Stomach (tissue), 9 donors: Measurements from ENCODE around the gene PDLIM4. TPM values are rescaled to one million over a fixed set of nuclear protein-coding genes. Genes with fewer than 3 reads are reported as not detected.

Source experiments
- DNase-seq, 2 donors: peaks; one replicate each; pipeline versions ENCODE4 v3.0.0 to v3.0.0-alpha.2; 2013 to 2019
- H3K27ac ChIP-seq, 5 donors: fragments of 200-600 bp in 4 of 5; sonication (generic) in 4 of 5; one replicate each; pipeline ENCODE4 v1.5.1; 2013 to 2019; ENCODE audit warnings: mild to moderate bottlenecking in 1 of 5, moderate library complexity in 1 of 5
- H3K27me3 ChIP-seq, 3 donors: fragments of 200-600 bp; sonication (generic); one replicate each; pipeline ENCODE4 v1.5.1; 2017 to 2019; ENCODE audit warnings: mixed run types in 1 of 3
- H3K36me3 ChIP-seq, 4 donors: fragments of 200-600 bp; sonication (generic); 1 replicate in 3 of 4; 2 replicates in 1 of 4; pipeline ENCODE4 v1.5.1; 2016 to 2019
- H3K4me1 ChIP-seq, 4 donors: fragments of 200-600 bp; sonication (generic); one replicate each; pipeline ENCODE4 v1.5.1; 2016 to 2019
- H3K4me3 ChIP-seq, 4 donors: fragments of 200-600 bp; sonication (generic) in 3 of 4; one replicate each; pipeline ENCODE4 v1.5.1; 2016 to 2019; ENCODE audit warnings: mild to moderate bottlenecking in 1 of 4
- H3K9me3 ChIP-seq, 4 donors: fragments of 200-600 bp; sonication (generic); one replicate each; pipeline ENCODE4 v1.5.1; 2016 to 2019
- EP300 ChIP-seq: sonication (generic); formaldehyde crosslinking; IDR thresholded peaks from one replicate; pipeline ENCODE4 v1.6.1; 2017; ENCODE audit warnings: antibody characterized with exemption
- POLR2A ChIP-seq, 4 donors: fragments of 450-650 bp; IDR thresholded peaks; one replicate each; pipeline ENCODE4 v1.6.1; 2016; ENCODE audit warnings: antibody characterized with exemption in 4 of 4, control low read depth in 2 of 4, mild to moderate bottlenecking in 1 of 4, moderate library complexity in 1 of 4
- POLR2AphosphoS5 ChIP-seq, 3 donors: sonication (generic); formaldehyde crosslinking; IDR thresholded peaks; one replicate each; pipeline ENCODE4 v1.6.1; 2016; ENCODE audit warnings: antibody characterized with exemption in 3 of 3
- WGBS, 5 donors: extraction: QIAGEN DNeasy Blood & Tissue Kit in 3 of 5; methylation state at CpG; one replicate each; pipeline versions ENCODE4 v1.1.5 to v1.1.7; 2013 to 2018; 5-methylcytosine and 5-hydroxymethylcytosine counted together
- intact Hi-C: fragments of 100-400 bp; cut with DNase I; formaldehyde crosslinking; loops from one replicate; pipeline ENCODE4 v1.15.1; 2023; ENCODE audit warnings: low total_unique reads
- polyA plus RNA-seq, 3 donors: library from polyadenylated mRNA; stranded (reverse); fragments of 200-250 nt; gene quantifications; one replicate each; pipeline ENCODE4 v1.2.3, GENCODE V29; 2013
- total RNA-seq, 5 donors: library from RNA; depleted of rRNA; stranded (reverse); fragments of >200 nt; gene quantifications; one replicate each; pipeline versions ENCODE4 v1.1.0 to v1.2.3, GENCODE V29; 2014 to 2016
- TF ChIP-seq, protein P1 (sequence below), 7 experiments: fragments of 450-650 bp in 4 of 7; fragments of 200-600 bp in 3 of 7; sonication (generic) in 3 of 7; IDR thresholded peaks; one replicate each; pipeline ENCODE4 v1.5.1; 2016 to 2019; ENCODE audit warnings: antibody characterized with exemption in 7 of 7, control low read depth in 2 of 7, mild to moderate bottlenecking in 1 of 7
- donor health status: healthy with polysubstance abuse.
- donor health status: Bipolar disorder and iron deficiency.
- donor health status: healthy.

Gene PDLIM4
- total and polyA plus RNA-seq, 8 donors = 11.2 to 52.4 (median 17.0) TPM; not detected in 1

DNA sequence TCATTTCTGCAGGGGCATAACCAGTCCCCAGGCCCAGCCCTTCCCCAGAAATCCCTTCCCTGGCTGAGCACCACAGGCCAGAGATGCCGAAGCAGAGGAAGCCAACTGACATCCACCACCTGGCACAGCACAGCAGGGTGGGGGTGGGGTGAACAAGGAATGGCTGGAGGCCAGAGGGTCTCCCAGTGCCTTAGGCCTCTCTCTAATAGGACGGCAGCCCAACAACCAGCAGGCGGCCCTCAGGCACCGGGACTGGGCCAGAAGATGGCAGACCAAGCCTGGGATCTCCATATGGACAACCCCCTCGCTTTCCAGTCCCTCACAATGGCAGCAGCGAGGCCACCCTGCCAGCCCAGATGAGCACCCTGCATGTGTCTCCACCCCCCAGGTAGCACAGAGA lies 13.2 kb downstream of the PDLIM4 start:
- intact Hi-C loops = no loop called here
- peak overlapping the region in 1 of 5 donors; percentile 97 for H3K27ac ChIP-seq
- no peaks in the 10 kb centered on the region for H3K27me3 ChIP-seq
- H3K4me1 ChIP-seq = peaks cover 0 to 53% (median 23%) of the 10 kb centered on the region in 4 donors
- no peak overlapping the region for H3K4me3 ChIP-seq
- peak in 1 of 2 donors; percentile 44 for DNase-seq
- TF ChIP-seq POLR2A (IDR thresholded peaks at IDR 0.05) (no peak), EP300 (no peak), POLR2AphosphoS5 (IDR thresholded peaks at IDR 0.05) (no peak)
- TF ChIP-seq, protein P1, sequence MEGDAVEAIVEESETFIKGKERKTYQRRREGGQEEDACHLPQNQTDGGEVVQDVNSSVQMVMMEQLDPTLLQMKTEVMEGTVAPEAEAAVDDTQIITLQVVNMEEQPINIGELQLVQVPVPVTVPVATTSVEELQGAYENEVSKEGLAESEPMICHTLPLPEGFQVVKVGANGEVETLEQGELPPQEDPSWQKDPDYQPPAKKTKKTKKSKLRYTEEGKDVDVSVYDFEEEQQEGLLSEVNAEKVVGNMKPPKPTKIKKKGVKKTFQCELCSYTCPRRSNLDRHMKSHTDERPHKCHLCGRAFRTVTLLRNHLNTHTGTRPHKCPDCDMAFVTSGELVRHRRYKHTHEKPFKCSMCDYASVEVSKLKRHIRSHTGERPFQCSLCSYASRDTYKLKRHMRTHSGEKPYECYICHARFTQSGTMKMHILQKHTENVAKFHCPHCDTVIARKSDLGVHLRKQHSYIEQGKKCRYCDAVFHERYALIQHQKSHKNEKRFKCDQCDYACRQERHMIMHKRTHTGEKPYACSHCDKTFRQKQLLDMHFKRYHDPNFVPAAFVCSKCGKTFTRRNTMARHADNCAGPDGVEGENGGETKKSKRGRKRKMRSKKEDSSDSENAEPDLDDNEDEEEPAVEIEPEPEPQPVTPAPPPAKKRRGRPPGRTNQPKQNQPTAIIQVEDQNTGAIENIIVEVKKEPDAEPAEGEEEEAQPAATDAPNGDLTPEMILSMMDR (IDR thresholded peaks at IDR 0.05) = no peak
- H3K36me3 ChIP-seq = peaks cover 0 to 52% (median 25%) of the 10 kb centered on the region in 4 donors
- no peaks in the 10 kb centered on the region for H3K9me3 ChIP-seq
- 86 to 97% (median 88%) methylated on average over 3 to 6 of the region's 6 CpGs for WGBS, 5 donors

DNA sequence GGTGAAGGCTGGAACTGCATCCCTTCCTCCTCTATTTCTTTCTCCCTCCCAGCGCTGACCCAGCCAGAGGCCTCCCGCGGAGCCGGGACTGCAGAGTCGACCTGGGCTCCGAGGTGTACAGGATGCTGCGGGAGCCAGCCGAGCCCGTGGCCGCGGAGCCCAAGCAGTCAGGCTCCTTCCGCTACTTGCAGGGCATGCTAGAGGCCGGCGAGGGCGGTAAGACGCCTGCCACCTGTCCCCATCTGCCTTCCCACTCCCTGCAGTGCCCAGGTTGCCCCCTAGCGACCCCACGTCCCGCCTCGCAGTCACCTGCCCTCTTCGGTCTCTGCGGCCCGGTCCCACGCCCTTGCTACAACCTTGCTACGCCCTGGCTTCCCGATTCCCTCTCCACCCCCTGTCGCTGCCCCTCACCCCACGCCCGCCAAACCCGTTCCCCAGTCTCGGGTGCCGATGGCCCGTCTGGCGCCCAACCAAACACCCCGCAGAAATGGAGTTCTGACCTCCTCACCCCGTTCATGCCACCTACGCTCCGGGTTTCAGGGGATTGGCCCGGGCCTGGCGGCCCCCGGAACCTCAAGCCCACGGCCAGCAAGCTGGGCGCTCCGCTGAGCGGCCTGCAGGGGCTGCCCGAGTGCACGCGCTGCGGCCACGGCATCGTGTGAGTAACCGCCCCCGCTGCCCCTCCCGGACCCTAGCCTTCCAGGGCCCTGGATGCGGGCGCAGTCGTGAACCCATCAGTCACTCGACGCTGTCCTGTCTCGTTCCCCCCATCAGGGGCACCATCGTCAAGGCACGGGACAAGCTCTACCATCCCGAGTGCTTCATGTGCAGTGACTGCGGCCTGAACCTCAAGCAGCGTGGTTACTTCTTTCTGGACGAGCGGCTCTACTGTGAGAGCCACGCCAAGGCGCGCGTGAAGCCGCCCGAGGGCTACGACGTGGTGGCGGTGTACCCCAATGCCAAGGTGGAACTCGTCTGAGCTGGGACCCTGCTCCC lies 14.1 kb downstream of the PDLIM4 start:
- WGBS, 5 donors = 76 to 89% (median 84%) methylated on average over 63 to 77 of the region's 77 CpGs
- Histone ChIP-seq H3K9me3 (no peaks in the 10 kb centered on the region), H3K4me3 (no peak overlapping the region), H3K27ac (peak overlapping the region in 1 of 5 donors; percentile 97), H3K27me3 (no peaks in the 10 kb centered on the region), H3K36me3 (peaks cover 0 to 48% (median 23%) of the 10 kb centered on the region in 4 donors), H3K4me1 (peaks cover 0 to 45% (median 18%) of the 10 kb centered on the region in 4 donors)
- TF ChIP-seq EP300 = no peak
- no peak for TF ChIP-seq POLR2AphosphoS5 (IDR thresholded peaks at IDR 0.05)
- TF ChIP-seq, protein P1 (IDR thresholded peaks at IDR 0.05) = no peak
- TF ChIP-seq POLR2A (IDR thresholded peaks at IDR 0.05) = no peak
- DNase-seq = peak in 1 of 2 donors; percentile 42
- intact Hi-C loops = no loop called here

DNA sequence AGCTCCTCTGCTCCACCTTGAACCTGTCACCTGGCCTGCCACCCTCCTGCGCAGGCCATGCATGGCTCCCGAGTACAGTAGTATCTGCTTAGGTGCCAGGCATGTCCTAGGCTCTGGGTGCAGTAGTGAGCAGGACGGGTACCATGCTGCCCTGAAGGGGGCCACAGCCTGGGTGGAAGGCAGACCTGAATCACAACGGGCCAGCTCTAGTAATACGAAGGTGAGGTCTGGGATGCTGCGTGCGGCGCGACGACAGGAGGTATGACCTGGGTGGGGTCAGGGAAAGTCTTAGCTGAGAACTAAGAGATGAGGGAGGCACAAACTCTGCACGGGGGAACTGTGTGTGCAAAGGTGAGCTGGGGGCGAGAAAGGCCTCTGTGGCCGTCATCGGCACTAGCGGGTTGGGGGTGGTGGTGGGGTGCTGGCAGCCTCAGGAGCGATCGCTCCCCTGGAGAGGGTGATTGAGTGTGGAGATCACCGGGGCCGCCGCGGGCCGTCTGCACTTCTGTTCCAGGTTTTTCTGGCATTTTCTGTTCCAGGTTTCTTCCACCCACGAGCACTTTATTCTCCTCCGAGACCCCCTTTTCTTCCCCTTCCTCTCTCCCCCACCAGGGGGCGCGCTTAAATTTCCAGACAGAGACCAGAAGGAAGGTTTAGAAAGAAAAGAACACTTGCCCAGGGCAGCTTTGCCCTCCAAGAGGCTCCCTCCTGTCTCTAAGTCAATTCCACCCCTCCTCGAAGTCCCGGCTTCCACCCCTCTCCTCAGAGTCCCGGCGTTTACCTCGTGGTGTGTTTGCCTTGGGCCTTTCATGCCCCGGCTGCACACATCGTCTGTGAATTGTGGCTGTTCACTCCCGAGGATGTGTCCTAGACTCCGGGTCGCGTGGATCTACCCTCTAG lies 15.1 kb downstream of the PDLIM4 start:
- 49 to 57% (median 53%) methylated on average over 37 of the region's 37 CpGs for WGBS, 5 donors
- no peaks in the 10 kb centered on the region for H3K27me3 ChIP-seq
- H3K27ac ChIP-seq = peak overlapping the region in 2 of 5 donors; percentile 19 to 61
- H3K9me3 ChIP-seq = no peaks in the 10 kb centered on the region
- H3K36me3 ChIP-seq = peaks cover 0 to 38% (median 18%) of the 10 kb centered on the region in 4 donors
- intact Hi-C loops = no loop called here
- H3K4me1 ChIP-seq = peaks cover 0 to 45% (median 18%) of the 10 kb centered on the region in 4 donors
- peak; percentile 69 to 77 for DNase-seq
- TF ChIP-seq POLR2AphosphoS5 (IDR thresholded peaks at IDR 0.05) = no peak
- TF ChIP-seq, protein P1 (IDR thresholded peaks at IDR 0.05) = peak in 6 of 7 experiments; percentile 25 to 94 (median 79)
- peak overlapping the region in 3 of 4 donors; percentile 12 to 33 (median 26) for H3K4me3 ChIP-seq

DNA sequence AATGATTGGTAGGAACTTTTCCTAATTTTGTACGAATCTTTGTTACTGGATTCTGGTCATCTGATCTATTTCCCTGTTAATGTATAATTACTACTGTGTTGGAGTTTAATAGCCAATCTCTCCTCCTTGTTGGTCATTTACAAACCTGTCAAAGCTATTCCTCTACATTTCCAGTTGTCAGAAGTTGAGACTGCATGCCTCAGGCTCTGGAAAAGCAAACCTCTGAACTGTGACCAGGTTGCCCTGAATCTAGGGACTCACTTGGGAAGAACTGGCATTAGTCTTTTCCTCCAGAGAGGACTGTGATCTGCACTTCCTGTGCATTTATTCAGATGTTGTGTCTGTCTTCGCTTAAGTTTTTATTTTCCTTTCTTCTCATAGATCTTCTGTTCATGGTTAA lies 16.1 kb downstream of the PDLIM4 start:
- H3K27ac ChIP-seq = peak overlapping the region in 2 of 5 donors; percentile 16 to 61

More for the DNA sequence above, 16.1 kb downstream of the PDLIM4 start:
- no peaks in the 10 kb centered on the region for H3K9me3 ChIP-seq
- TF ChIP-seq, protein P1 (IDR thresholded peaks at IDR 0.05) = no peak
- TF ChIP-seq POLR2AphosphoS5 (IDR thresholded peaks at IDR 0.05) (no peak), EP300 (no peak), POLR2A (IDR thresholded peaks at IDR 0.05) (no peak)
- 56 to 80% (median 62%) methylated on average over 2 of the region's 2 CpGs for WGBS, 5 donors
- H3K4me1 ChIP-seq = peaks cover 0 to 37% (median 18%) of the 10 kb centered on the region in 4 donors
- DNase-seq = no peak
- intact Hi-C loops = no loop called here
- no peak overlapping the region for H3K4me3 ChIP-seq
- no peaks in the 10 kb centered on the region for H3K27me3 ChIP-seq
- peaks cover 0 to 28% (median 15%) of the 10 kb centered on the region in 4 donors for H3K36me3 ChIP-seq
